Stimulated activated CD8-positive, alpha-beta memory T cell treated with anti-CD3 and anti-CD28 coated beads, Interleukin-15, amount 100 ng/mL, for 24 hours (primary cell): ENCODE results near the gene PUS3.

Experiments
- DNase-seq: peaks from one replicate; pipeline ENCODE4 v3.0.0-alpha.2; 2020; ENCODE audit warnings: low read depth

Gene PUS3

DNA sequence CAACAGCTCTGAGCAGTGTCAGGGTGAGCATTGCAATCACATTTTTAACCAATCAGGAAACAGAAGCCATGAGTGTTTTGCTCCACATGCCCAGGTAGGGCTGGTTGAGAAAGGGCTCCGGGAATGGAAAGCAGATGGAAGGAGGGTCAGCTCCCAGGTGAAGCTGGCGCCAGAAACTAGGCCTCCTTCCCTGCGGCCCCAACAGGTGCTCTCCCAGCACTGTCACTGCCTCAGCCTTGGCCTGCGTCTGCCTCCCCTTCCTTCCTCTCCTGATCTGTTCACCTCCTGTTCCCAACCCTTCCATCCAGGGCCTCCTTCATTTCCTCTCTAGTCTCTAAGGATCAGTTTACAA lies 38.2 kb upstream of the PUS3 start:
- DNase-seq = no peak

DNA sequence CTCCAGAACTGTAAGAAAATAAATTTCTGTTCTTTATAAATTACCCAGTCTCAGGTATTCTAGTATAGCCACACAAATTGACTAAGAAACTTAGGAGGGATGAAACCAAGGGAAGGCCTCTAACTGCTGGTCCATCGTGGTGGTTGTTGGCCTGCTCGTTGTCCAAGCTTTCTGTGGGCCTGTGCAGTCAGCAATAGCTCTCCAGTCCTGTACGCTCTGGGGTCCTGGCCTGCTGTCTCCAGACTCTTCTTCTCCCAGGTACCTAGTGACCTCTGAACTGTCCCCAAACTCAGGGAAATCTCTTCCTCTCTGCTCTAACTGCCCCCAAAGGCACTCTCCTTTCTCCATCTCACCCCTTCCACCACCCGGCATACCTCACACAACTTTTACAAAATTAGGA lies 37.1 kb upstream of the PUS3 start:
- DNase-seq = no peak

DNA sequence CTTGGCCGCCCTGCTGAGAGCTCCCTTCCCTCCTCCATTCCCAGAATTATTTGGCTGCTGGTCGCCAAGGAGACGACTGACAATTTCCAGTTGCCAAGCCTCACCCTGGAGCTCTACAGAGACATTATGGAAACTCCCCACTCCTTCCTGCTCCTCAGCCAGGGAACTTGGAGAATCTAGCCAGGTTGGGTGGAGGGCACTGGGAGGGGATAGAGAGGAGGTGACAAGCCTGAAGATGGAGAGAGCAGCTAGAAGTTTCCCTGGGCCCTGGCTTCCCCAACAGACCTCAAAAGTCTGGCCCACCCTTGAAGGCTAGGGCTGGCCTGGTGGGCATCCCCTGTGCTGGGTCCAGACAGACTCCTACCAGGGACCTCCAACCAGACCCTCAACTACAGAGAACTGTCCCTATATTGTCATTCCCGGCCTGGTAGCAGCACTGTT lies 36.1 kb upstream of the PUS3 start:
- no peak for DNase-seq

DNA sequence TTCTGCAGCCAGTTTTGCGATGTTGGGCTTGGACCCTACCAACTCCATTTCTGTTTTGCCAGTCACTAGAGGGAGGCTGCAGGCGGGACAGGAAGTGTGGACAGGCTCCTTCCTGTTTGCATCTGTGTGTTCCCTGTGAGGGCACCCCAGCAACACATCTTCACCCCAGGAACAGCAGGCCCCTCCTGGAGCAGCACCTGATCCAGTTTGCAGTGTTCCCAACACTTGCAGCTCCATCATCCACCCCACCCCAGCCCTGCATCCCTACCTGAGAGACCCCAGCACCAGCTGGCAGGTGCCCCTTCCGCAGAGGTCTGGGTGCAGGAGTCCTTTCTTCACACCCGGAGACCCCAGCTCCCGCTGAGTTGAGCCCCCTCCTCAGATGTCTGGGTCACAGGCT lies 35.4 kb upstream of the PUS3 start:
- no peak for DNase-seq

DNA sequence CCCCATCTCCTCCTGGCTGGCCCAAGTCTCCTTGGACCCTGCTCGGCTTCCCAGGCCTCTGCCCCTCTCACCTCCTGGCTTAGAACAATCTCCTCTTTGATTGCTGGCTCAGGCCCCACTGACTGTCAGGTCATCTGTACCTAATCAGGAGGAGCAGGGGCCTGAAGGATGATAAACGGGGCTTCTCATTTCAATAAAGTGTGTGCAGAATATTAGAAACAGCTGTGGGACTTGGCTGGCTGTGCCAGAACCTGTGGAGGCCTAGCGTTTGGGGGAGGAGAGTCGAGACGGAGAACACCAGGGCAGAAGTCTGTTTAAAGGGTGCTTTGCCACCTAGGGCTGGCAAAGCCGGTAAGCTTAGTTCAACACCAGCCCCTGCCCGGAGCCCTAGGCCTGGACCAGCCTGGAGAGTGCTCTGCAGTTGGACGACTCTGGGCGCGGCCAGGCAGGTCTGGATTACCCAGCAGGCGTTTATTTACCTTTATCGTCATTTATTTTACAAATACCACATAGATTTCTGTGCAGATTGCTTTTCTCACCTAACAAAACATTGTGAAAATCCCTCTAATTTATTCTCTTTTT lies 32.7 kb upstream of the PUS3 start:
- DNase-seq = no peak

DNA sequence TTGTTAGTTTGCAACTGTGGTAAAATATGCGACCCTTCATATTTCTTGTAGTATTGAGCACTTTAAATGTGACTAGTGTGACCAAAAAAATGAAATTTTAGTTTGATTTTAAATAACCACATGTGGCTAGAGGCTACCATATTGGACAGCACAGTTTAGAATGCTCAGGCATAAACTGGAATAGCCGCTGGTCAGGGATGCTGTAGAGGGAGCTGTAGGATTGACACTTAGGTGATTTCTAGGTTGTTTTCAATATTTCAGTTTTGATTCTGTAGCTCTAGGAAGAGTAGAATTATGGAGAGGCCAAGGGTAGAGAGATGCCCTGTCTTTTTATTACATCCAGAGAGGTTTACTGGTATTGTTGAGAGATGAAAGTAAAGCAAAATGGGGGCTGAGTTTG lies 32.0 kb upstream of the PUS3 start:
- no peak for DNase-seq

DNA sequence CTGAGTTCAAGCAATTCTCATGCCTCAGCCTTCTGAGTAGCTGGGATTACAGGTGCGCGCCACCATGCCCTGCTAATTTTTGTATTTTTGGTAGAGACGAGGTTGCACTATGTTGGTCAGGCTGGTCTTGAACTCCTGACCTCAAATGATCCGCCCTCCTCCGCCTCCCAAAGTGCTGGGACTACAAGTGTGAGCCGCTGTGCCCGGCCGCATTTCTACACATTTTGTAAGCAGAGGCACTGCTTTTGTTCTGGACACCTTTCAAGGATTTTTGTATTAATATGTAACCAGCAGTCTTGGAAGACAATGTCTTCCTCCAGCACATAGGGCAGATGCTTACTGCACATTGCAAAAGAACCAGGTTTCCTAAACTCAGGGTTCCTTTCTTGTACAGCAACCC lies 31.5 kb upstream of the PUS3 start:
- no peak for DNase-seq

DNA sequence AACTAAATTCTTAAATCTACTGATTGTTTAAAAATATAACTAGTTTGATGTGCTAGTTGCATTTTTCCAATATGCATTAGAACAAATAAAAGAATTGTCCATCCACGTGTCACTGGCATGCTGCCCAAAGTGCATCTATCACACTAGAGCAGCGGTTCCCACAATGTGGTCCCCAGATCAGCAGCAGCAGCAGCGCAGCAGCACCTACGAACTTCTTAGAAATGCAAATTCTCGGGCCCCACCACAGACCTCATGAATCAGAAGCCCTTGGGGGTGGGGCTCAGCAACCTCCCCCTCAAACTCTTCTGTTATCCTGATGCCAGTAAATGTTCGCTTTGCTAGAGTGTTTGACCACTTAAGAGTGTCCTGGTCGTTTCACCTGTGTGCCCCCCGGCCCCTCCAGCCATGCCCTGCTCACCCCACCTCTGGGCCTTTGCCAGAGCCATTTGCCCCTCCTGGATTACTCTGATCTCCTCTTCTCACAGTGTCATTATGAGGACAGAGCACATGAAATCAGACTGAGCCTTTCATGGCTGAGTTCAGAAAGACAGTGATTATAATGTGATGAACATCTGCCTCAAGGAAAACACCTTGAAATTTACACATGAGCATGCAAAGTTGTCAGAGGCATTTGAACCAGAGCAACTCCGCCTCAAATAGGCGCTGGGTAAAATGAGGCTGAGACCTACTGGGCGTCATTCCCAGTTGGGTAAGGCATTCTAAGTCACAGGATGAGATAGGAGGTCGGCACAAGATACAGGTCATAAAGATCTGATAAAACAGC lies 30.2 kb upstream of the PUS3 start:
- no peak for DNase-seq

DNA sequence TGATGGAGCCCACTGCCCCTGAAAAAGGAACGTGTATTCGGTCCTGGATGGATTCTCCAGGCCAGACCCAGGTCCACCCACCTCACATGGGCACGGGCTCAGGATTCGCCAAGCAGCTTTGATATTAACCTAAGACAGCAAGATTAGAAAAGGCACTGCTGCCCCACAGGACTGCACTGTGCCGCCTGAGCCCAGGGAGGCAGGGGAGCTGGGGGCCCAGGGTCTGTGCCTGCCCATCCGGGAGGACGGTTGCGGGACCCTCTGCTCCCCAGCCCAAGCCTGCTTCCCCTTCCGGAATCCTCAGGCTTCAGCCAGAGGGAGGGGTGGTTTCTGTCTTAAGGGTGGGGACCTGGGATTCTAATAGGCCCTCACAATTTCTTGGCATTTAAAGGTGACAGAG lies 29.3 kb upstream of the PUS3 start:
- DNase-seq = no peak

DNA sequence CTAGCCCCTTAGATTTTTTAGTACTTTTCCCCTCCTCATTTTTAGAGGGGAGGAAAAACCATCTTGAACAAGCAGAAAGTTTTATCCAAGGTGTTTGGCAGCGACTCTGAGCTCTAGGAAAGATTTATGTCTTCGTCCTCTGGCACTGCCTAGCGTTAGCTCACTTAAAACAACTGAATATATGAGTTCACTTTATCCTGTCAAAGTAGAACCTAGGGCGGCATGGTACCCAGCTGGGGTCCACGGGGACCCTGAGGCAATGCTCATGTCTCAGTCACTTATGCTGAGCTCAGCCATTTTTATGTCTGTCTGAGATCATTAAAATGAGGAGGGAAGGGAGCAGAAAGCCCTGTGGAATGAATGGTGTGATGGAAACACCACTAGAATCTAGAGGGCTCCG lies 28.7 kb upstream of the PUS3 start:
- no peak for DNase-seq

DNA sequence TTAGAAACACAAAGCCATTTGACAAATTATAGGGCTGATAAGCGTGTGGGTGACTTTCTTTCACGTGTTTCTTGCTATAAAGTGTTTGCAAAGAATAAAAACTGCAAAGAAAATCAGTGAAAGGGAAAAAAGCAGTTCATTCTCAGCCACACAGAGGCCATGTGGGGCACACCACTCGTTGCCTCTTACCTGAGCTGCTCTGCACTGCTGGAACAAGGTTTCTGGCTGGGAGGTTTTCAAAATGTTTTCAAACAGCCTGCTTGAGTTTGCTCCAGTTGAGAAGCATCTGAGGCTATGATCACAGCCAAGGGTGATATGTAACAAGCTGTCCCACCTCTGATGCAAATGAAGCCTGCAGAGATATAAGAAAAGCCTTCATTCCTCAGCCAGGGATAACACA lies 28.1 kb upstream of the PUS3 start:
- no peak for DNase-seq

DNA sequence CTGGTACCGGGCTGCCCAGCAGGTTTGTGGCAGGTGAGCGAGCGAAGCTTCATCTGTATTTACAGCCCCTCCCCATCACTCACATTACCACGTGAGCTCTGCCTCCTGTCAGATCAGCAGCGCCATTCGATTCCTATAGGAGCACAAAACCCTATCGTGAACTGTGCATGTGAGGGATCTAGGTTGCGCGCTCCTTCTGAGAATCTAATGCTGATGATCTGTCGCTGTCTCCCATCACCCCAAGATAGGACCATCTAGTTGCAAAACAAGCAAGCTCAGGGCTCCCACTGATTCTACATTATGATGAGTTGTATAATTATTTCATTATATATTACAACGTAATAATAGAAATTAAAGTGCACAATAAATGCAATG lies 27.1 kb upstream of the PUS3 start:
- DNase-seq = no peak

DNA sequence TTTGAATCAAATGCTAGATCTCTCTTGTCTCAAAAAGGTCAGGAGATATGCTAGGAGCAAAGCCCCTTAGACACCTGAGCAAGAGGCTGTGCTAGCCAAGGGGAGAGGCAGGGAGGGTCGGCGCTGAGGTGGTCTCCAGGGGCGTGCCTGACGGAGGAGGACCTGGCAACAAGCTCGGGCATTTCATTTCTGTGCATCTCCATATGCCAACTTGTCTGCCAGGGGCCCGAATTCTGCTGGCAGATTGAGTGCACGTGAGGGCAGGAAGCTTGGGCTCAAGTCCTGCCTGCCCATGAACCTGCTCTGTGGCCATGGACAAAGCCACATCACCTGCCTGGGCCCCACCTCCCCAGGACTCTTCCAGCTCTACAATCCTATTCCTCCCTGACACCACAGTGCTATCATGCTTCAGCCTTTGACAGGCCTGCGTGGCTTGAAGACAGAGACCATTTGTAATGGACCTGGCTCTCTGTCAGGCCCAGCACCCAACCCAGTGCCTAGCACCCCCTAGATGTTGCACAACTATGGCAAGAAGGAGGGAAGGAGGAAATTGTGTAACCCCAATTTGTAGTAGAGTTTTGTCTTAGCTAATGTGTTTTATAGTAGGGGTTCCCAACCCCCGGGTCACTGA lies 26.6 kb upstream of the PUS3 start:
- no peak for DNase-seq

DNA sequence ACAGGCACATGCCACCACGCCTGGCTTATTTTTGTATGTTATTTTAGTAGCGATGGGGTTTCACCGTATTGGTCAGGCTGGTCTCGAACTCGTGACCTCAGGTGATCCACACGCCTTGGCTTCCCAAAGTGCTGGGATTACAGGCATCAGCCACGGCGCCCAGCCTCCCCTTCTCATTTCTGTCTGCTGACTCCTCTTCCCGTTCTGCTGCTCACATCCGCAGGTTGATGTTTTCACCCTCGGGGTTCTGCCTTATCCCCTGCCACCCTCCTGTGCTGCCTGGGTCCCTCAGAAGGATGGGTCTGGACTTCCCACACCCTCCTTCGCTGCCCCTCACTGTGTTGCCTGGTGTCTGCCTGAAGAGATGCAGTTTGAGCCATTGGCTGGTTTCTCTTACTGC lies 23.7 kb upstream of the PUS3 start:
- no peak for DNase-seq

DNA sequence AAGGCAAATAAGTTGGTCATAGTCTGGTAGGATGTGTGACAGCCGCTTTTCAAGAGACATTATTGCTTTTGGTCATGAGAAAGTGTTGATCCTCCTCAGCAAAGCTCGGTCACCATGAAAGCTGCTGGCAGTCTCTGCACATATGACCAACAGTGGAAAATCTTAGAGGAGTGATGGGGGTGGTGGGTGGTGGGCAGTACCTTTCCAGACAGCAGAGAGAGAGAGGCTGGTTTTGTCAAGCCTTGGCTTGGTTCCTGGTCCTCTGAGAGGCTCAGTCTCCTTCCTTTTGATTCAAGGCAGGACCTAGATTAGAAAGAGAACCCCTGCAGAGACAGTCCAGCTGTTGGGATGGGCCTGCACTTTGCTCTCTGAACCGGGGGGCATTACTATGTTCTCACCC lies 22.8 kb upstream of the PUS3 start:
- no peak for DNase-seq

DNA sequence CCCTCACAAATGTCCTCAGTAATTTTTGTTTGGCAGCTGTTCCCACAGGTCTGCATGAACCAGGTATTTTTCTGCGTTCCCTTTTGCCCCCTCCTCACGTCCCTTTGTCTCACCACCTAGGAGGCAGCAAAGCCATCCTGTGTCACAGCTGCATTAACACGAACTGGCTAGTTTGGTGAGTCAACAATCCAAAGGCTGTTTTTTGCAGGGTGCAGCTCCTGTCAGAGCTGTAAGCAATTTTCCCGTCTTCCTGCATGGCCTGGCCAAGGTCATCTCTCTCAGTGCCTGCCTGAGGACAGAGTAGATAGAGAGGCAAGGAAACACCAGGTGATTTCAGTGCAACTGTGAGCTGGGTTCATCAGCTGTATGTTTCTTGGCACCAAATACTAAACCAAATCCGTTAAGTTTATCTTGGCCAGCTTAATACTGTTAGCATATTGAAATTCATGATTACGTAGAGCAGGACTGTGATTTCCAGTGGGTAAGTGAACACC lies 22.3 kb upstream of the PUS3 start:
- no peak for DNase-seq

DNA sequence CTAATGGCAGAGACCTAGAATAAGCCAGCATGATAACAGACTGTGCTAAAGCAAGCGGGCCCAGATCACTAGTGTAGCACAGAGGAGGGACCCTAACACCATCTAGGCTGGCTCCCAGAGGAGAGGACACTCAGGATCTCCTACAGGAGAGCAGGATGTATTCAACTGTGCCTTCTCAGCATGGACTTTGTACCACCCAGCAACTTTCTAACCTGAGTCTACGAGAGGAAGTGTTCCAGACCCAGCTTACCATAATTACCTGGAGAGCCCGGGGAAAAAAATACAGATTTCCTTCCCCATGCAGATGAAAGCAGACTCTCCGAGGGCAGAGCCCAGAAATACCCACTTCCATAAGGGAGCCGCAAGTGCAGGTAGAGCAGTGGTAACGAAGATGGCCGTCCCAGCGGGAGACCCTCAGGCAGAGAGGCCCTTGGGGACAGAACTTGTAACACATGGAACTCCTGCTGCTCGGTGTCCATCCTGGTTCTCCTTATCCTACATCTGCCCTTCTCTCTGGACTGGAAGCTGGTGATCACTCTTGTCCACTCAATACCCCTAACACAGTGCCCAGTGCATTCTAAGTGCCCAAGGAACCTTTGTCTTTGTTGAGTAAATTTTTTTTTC lies 21.5 kb upstream of the PUS3 start:
- no peak for DNase-seq

DNA sequence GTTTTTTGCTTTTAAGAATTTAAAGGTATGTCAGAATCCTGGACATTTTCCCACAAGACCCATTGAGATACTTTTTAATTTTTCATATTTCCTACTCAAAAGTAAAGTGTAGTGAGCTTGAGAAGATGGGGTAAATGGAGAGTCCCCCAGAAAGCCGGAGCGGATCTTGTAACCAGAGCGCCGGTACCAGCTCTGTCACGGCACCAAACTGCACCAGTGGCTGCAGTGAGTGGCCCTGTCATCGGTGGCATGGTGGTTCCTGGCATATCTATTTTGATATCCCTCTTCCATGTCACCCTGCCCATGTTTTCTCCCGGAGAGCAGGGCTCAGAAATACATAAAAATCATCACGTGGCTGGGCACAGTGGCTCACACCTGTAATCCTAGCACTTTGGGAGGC lies 20.6 kb upstream of the PUS3 start:
- DNase-seq = no peak

DNA sequence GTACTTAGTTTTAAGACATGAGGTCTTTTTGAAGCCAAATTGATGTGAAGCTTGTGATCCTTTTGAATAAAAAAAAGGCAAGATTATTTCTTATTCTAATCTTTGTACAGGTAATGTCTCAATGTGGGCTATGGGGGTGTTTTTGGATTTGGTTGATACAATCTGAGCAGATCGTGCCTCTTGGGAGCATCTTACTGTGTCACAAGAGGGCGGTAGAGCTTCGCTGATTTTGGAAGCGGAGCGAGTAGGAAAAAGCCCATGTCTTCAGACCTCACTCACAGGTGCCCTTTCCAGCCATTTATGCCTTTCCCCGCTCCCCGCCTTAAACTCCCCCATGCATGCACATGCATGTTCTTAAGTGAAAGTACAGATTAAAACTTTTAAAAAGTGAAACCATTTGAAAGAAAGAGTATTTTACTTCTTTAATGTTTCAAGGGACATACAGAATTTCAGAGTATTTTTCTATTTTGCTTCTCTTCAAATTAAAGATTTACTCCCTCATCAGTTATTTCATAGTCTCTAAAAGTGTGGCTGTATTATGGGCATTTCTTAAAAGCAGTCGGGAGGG lies 20.1 kb upstream of the PUS3 start:
- no peak for DNase-seq

DNA sequence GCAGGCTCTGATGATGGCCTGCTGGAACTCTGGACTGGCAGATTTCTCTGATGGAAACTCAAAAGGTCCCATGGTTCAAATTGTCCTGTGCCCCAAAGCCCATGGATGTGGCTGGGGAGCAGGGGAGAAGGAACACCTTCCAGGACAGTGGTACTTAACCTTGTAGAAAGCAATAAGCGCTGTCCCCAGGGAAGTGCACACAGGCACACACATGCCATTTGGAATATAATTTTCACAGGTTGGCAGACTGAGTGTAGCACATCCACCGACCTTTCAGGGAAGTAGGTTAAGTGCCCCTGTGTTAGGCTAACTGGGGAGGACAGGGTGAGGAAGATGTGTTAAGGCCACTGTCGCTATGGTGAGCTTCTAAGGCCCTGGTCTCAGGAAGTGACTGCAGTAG lies 19.1 kb upstream of the PUS3 start:
- no peak for DNase-seq

DNA sequence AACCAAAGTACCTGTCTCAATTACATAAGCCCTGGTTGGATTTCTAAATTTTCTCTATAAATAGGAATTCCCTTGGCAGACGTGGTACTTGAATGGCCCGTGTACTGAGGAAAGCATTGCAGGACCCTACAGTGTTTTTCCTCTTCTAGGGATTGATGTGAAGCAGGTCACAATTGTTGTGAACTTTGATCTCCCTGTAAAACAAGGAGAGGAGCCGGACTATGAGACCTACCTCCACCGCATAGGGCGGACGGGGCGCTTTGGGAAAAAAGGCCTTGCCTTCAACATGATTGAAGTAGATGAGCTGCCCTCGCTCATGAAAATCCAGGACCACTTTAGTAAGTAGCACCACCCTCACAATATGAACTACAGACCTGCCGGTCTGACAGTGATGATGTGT lies 18.0 kb upstream of the PUS3 start:
- DNase-seq = no peak

DNA sequence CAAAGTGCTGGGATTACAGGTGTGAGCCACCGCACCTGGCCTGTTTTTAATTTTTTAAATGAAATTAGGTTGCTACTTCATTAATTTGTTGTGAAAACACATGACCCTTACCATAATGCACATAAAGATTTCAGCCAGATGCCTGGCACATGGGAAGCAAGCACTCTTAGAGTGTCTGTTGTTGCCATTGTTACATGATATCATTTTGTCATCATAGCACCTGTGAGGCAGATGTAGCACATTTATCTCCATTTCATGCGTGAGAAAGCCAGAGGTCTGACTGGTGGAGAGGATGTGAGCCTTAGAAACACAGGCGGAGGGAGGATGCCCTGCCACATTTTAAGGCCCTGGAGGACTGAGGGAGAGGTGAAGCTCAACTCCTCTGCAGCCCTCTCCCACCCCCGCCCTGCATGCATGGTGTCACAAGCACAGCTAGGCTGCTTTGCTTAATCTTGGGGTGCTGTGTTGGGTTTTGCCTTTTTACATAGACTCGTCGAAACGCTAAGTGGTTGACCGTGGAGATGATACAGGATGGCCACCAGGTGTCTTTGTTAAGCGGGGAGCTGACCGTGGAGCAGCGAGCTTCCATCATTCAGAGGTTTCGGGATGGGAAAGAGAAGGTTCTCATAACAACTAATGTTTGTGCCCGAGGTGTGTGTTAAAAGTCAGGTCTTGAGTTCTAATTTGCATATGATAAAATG lies 15.3 kb upstream of the PUS3 start:
- DNase-seq = no peak
